Hematopoietic multipotent progenitor cell treated with erythropoietin and hydrocortisone succinate and interleukin-3 and kit ligand, for 8 days (in vitro differentiated cells): ENCODE measurements around the gene YWHAE.
"Not testable (repeated sequence)": the region's sequence is repeated elsewhere in the genome, so short reads cannot be mapped to it uniquely, and the experiment has no call there.

ENCODE experiments used
- DNase-seq: peaks from one replicate; pipeline ENCODE4 v3.0.0-alpha.2; 2015

The YWHAE gene

GRCh38 chr17:1324201-1324771 lies 75.7 kb downstream of the YWHAE start:
- DNase-seq = no peak

GRCh38 chr17:1323336-1323735 lies 76.7 kb downstream of the YWHAE start:
- DNase-seq = no peak

DNA sequence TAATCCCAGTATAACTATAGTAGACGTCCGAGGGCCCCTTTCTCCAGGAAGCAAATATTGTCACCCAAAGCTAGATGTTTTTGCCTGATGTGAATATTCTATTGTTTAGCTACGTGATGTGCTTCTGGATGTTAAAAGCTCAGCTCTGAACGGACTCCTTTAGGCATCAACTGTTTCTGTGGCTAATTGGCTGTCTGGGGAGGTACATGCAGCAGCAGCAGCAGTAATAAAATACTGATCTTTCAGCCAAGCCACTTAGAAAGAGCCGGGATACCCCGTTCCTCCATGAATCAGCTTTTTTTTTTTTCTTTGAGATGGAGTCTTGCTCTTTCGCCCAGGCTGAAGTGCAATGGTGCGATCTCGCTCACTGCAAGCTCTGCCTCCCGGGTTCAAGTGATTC lies 77.5 kb downstream of the YWHAE start:
- no peak for DNase-seq

GRCh38 chr17:1322014-1322428 lies 78.0 kb downstream of the YWHAE start:
- peak; percentile 72 for DNase-seq

DNA sequence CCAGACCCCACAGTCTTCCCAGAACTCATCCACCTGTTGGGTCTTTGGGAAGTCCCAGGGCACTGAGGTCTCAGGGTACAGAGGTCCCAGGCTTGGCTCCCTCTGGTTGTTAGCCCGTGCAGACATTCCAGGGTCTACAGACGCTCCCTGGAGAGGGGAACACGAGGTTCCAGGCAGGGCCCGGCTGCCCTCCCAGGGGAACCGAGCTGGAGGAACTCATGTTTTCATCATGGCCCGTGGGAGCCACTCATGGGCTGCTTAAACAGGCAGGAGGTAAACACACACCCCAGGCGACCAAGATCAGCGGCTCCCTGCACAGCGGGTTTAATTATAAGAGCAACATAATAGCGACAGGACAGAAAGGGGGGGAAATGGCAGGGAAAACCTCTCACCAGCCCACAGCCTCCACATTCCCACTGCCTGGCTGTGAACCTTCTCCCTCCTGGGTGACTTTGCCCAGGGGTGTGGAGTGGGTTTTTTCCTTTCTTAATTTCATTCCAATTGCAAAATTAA lies 84.1 kb downstream of the YWHAE start:
- no peak for DNase-seq

GRCh38 chr17:1315409-1315808 lies 84.6 kb downstream of the YWHAE start:
- DNase-seq = no peak

DNA sequence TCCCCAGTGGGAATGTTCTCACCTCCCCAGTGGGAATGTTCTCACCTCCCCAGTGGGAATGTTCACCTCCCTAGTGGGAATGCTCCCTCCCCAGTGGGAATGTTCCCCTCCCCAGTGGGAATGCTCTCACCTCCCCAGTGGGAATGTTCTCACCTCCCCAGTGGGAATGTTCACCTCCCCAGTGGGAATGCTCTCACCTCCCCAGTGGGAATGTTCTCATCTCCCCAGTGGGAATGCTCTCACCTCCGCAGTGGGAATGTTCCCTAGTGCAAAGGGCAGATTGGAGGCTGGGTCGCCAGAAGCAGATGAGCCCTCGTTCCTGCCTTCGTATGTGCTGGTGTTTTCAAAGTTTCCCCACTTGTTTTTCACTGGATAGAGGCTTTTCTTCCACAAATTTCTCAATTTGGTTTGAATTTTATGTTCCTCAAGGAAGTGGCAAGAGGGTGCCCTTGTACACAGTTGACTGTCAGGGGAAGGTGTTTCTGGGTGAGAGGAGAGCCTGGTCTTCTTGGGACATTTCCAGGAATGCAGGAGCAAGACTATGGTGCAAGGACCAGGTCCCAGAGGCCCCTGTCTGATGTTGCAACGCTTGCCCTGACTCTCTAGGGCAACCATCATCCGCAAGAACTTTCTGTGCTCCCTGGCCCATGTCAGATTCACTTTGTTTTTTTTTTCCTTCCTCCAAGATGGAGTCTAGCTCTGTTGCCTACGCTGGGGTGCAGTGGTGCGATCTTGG lies 86.6 kb downstream of the YWHAE start:
- DNase-seq = no peak

DNA sequence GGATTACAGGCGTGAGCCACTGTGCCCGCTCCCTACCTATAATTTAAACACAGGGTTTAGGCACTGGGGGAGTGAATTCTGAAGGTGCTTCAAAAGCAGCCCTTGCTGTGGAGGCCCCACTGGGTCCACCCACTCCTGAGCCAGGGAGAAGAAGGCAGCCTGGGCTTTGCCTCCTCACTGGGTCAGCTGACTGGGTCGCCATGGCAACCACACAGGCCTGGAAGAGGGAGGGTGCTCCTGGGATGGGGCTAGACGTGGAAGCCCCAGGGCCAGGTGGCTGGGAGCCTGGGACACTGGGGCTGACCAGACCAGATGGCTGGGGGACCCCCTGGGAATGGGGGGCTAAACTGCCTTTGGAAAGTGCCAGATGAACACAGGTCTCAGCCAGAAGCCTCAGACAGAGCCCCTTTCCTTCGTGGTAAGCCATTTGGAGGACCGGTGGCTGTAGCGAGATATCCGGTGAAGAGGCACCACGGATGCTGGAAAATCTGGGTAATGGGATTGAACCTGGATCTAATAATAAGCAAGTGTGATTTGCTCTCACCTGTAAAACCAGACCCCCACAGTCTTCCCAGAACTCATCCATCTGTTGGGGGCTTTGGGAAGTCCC lies 87.7 kb downstream of the YWHAE start:
- peak; percentile 9 for DNase-seq

- DNase-seq = not testable (repeated sequence)
Measured at GRCh38 chr17:1307829-1308228, 92.2 kb downstream of the YWHAE start.

DNA sequence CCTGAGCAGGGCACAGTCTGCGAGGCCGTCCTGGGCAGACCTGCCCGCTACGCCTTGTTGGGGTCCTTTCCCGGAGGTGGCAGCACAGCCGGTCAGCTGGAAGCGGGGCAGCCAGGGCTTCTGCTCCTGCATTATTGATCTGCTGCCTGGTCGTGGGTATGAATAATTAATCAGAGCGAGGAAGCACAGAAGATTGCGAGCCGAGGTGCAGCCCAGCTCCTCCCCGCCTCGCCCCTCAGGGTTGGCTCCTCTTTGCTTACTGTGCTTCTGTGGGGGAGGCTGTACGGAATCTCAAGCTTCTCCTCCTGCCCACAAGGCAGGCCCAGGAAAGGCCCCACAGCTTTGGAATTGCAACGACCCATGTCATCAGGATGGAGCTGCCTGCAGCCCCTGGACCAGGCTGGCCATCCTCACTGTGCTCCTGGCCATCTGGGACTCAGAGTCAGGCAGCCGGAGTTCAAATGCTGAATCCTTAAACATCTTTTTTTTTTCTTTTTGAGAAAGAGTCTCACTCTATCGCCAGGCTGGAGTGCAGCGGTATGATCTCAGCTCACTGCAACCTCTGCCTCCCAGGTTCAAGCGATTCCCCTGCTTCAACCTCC lies 95.0 kb downstream of the YWHAE start:
- DNase-seq = no peak

DNA sequence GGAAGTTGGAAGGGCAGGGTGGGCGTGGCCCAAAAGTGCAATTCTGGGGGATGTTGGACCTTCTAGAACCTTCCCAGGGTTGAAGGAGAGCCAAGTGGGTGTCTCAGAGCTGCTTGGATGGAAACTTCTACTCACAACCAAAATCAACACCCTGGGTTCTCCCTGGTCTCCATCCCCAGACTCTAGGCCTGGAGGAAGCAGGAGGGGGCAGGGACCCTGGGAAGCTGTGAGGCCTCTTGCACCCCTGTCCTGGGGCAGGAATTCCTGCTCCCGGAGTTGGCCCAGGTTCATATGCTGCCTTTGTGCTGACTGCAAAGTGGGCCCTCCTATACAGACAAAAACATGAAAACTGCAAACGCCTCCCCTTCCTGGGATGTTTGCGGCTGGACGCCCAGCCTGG lies 95.5 kb downstream of the YWHAE start:
- DNase-seq = no peak

DNA sequence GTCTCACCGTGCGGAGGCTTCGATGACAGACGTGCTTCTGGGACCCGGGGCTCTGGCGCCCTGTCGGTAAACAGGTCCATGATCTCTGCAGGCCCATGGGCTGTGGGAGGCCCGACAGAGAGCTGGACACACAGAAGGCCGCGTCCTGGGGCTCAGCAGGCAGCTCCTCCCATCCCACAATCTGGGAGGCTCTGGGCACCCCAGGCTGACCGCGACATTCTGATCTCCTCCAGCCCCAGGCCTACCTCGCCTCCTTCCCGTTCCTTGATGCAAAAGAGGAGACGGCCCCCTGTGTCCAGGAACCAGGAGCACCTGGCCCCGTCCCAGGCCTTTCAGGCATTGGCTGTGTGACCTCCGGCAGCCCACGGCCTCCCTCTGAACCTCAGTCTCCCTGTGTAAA lies 97.3 kb downstream of the YWHAE start:
- no peak for DNase-seq

DNA sequence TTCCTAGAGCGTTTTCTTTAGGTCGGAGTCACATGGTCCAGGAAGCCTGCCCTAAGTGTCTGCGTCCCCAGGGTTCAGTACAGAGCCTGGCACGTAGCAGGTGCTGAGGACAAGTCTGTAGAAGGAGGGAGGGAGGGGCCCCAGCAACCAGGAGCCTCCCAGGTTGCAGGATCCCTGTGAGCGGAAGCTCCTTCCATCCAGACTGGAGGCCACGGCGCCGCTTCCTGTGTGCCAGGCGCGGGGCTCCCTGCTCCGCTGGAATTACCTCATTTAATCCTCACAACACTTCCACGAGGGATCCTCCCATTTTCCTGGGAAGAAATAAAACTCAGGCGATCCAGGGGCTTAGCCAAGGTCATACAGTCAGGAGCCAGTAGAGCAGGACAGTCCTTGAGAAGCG lies 98.5 kb downstream of the YWHAE start:
- no peak for DNase-seq

- no peak for DNase-seq
Measured at GRCh38 chr17:1300371-1300905, 99.6 kb downstream of the YWHAE start.

DNA sequence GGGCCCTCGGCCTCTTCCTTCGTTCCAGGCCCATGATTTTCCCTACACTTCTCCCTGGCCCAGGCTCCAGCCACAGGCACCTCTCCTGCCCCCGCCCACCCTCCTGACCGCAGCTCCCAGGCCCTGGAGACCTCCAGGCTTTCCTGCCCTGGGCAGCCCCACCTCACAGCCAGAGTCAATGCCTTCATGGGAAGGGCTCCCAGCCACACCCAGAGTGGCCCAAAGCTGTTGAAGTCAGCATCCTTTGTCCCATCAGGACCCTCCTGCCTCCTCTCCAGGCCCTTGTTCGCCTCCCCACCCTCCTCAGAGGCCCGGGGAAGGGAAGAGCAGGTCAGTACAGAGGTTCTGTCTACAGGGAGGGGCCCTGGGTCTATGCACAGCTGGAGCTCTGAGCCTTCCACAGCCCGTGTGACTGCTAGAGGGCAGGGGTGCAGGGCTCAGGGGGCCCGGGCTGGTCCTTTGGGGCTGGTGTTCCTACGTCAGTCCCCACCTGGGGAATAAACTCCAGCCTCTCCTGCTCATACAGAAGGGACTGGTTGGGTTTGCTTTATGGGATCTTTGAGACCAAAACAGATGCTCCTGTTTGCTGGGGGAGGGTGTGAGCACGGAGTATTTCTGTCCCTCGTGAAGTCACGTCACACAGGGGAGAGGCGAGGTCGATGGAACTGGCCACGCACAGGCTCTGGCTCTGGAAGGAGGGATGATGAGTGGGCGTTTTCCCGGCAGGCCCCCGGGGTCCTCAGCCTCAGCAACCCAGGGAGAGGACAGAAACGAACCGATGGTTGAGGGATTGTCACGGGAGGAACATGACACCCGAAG lies 100.3 kb downstream of the YWHAE start:
- DNase-seq = no peak

DNA sequence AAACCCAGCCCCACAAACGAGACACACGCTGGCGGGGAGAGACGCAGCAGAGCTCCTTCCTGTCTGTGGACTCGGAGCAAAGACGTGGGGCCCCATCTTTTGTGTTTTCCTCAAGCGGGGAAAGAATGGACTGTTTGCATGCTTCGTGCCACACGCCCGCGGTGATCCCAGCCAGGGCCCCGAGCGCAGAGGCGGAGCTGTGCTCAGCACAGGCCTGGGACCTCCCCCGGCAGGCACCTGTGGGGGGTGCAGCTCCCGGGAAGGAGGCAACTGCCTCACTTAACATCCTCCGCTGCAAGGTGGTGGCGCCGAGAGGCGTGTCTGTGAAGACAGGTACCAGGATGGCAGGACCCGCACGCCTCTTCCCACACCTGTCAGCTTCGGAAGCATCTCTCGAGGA lies 101.4 kb downstream of the YWHAE start:
- no peak for DNase-seq
